H1 (cell line): Measurements from ENCODE around the gene YAF2. TPM values are rescaled to one million over a fixed set of nuclear protein-coding genes. Genes with fewer than 3 reads are reported as not detected.

Source experiments
- CHD1 ChIP-seq: IDR thresholded peaks from 2 replicates; pipeline ENCODE4 v1.6.1; 2012; ENCODE audit warnings: low read depth, low read length, improper control_type of control experiment
- EGR1 ChIP-seq: IDR thresholded peaks from 2 replicates; pipeline ENCODE4 v1.6.1; 2011; ENCODE audit warnings: low read depth, low read length, borderline replicate concordance
- SAP30 ChIP-seq: fragments of 300-600 bp; sonication (generic); IDR thresholded peaks from 2 replicates; pipeline ENCODE4 v1.7.1; 2012; ENCODE audit warnings: low read length, moderate library complexity, mild to moderate bottlenecking, inconsistent platforms; ENCODE audit not compliant: insufficient read depth, insufficient replicate concordance
- polyA plus RNA-seq, 7 experiments: library from polyadenylated mRNA; depleted of rRNA in 3 of 7; stranded (reverse) in 5 of 7; unstranded in 2 of 7; fragments of >200 nt in 5 of 7; fragments of 200-250 nt in 2 of 7; gene quantifications; 1 replicate in 5 of 7; 2 replicates in 1 of 7; 4 replicates in 1 of 7; pipeline versions ENCODE4 v1.2.1 to v1.2.3, GENCODE V29; 2011 to 2013; ENCODE audit warnings: missing spikeins in 2 of 7, mixed read lengths in 2 of 7
- total RNA-seq: library from RNA; stranded (reverse); fragmentation: NEBNext Ultra II Directional; extraction: Animal tissue kit (Norgen Biotek cat#: 25700); gene quantifications from 2 replicates; pipeline ENCODE4 v1.2.1, GENCODE V29; 2021
- TF ChIP-seq, protein P1 (sequence below), 3 experiments: IDR thresholded peaks; 1 replicate in 2 of 3; 2 replicates in 1 of 3; pipeline versions ENCODE4 v1.5.1 to v1.6.1; 2011; ENCODE audit warnings: low read length in 3 of 3, mild to moderate bottlenecking in 3 of 3, inconsistent platforms in 2 of 3, low read depth in 1 of 3, moderate library complexity in 1 of 3; ENCODE audit not compliant: insufficient read depth in 1 of 3; ENCODE audit errors: control extremely low read depth in 1 of 3
- TF ChIP-seq, protein P2 (sequence below): IDR thresholded peaks from 2 replicates; pipeline ENCODE4 v1.6.1; 2012; ENCODE audit warnings: low read length, inconsistent platforms
- TF ChIP-seq, protein P3 (sequence below): IDR thresholded peaks from 2 replicates; pipeline ENCODE4 v1.6.1; 2011; ENCODE audit warnings: low read length, improper control_type of control experiment

The YAF2 gene
- total and polyA plus RNA-seq, 2 of the 8 experiments (the other 6 are each of a cell fraction or from before 2014, with no cell fraction given) = 0.50 to 2.2 TPM

DNA sequence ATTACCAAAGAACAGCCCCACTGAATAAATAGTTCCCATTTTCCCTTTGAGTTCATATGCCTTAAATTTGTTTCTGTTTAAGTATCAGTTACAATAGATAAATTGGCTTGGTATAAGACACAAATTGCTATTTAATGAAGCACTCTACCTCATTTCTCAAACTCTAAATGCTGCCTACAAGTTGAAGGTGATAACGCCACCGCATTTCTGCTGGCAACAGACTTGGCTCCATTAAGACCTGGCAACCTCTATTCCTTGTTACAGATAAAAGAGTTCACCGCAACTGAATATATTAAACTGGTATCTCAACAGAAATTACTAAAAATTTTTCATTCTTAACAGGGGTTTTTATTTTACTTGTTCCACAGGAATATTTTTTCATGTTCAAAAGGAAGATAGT is 129.0 kb downstream of the YAF2 start (continued):
- TF ChIP-seq, protein P1, sequence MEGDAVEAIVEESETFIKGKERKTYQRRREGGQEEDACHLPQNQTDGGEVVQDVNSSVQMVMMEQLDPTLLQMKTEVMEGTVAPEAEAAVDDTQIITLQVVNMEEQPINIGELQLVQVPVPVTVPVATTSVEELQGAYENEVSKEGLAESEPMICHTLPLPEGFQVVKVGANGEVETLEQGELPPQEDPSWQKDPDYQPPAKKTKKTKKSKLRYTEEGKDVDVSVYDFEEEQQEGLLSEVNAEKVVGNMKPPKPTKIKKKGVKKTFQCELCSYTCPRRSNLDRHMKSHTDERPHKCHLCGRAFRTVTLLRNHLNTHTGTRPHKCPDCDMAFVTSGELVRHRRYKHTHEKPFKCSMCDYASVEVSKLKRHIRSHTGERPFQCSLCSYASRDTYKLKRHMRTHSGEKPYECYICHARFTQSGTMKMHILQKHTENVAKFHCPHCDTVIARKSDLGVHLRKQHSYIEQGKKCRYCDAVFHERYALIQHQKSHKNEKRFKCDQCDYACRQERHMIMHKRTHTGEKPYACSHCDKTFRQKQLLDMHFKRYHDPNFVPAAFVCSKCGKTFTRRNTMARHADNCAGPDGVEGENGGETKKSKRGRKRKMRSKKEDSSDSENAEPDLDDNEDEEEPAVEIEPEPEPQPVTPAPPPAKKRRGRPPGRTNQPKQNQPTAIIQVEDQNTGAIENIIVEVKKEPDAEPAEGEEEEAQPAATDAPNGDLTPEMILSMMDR (IDR thresholded peaks at IDR 0.05; ENCODE audit: control extremely low read depth in 1 of 3, insufficient read depth in 1 of 3, low read depth in 1 of 3, low read length in 3 of 3) = no peak
- TF ChIP-seq, protein P2, sequence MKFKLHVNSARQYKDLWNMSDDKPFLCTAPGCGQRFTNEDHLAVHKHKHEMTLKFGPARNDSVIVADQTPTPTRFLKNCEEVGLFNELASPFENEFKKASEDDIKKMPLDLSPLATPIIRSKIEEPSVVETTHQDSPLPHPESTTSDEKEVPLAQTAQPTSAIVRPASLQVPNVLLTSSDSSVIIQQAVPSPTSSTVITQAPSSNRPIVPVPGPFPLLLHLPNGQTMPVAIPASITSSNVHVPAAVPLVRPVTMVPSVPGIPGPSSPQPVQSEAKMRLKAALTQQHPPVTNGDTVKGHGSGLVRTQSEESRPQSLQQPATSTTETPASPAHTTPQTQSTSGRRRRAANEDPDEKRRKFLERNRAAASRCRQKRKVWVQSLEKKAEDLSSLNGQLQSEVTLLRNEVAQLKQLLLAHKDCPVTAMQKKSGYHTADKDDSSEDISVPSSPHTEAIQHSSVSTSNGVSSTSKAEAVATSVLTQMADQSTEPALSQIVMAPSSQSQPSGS = no peak
- TF ChIP-seq EGR1 (no peak), SAP30 (no peak), CHD1 (no peak)
- TF ChIP-seq, protein P3, sequence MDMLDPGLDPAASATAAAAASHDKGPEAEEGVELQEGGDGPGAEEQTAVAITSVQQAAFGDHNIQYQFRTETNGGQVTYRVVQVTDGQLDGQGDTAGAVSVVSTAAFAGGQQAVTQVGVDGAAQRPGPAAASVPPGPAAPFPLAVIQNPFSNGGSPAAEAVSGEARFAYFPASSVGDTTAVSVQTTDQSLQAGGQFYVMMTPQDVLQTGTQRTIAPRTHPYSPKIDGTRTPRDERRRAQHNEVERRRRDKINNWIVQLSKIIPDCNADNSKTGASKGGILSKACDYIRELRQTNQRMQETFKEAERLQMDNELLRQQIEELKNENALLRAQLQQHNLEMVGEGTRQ = no peak

Other genes starting within 250 kb of the YAF2 start
- gene GXYLT1, start 93.4 kb downstream of the YAF2 start, total RNA-seq = 10.0 and 10.7 TPM in 2 replicates
- 1.9 and 3.1 TPM in 2 replicates for gene GXYLT1, start 93.4 kb downstream of the YAF2 start, polyA plus RNA-seq (2011; rRNA removed)
- gene ZCRB1, start 87.8 kb upstream of the YAF2 start, total RNA-seq = 52.5 and 55.9 TPM in 2 replicates
- 12.9 and 22.0 TPM in 2 replicates for gene ZCRB1, start 87.8 kb upstream of the YAF2 start, polyA plus RNA-seq (2011; rRNA removed)
- 69.6 and 71.6 TPM in 2 replicates for gene PPHLN1, start 87.9 kb upstream of the YAF2 start, total RNA-seq
- 31.8 and 34.3 TPM in 2 replicates for gene PPHLN1, start 87.9 kb upstream of the YAF2 start, polyA plus RNA-seq (2011; rRNA removed)